ENCODE measurements around the gene TTC21A.

GRCh38 chr3:39124876-39125840 is 17.7 kb downstream of the TTC21A start:
- no peak for TF ChIP-seq POLR2A (IDR thresholded peaks at IDR 0.05)
- TF ChIP-seq, protein P1, sequence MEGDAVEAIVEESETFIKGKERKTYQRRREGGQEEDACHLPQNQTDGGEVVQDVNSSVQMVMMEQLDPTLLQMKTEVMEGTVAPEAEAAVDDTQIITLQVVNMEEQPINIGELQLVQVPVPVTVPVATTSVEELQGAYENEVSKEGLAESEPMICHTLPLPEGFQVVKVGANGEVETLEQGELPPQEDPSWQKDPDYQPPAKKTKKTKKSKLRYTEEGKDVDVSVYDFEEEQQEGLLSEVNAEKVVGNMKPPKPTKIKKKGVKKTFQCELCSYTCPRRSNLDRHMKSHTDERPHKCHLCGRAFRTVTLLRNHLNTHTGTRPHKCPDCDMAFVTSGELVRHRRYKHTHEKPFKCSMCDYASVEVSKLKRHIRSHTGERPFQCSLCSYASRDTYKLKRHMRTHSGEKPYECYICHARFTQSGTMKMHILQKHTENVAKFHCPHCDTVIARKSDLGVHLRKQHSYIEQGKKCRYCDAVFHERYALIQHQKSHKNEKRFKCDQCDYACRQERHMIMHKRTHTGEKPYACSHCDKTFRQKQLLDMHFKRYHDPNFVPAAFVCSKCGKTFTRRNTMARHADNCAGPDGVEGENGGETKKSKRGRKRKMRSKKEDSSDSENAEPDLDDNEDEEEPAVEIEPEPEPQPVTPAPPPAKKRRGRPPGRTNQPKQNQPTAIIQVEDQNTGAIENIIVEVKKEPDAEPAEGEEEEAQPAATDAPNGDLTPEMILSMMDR (IDR thresholded peaks at IDR 0.05): peak in 7 of 12 donors; percentile 11 to 42 (median 25)
